ENCODE measurements around the gene IFT122.

The IFT122 gene

DNA sequence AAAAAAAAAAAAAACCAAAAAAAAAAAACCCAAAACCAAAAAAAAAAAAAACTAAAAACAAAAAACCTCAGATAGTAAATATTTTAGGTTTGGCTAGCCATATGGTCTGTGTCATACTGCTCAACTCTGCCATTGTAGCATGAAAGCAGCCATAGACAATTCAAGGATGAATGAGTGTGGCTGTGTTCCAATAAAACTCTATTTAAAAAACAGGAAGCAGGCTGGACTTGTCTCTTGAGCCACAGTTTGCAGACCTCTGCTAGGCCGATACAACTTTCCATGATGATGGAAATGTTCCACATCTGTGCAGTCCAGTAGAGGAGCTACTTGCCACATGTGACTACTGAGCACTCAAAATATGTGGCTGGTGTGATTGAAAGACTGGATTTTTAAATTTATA, 22.7 kb upstream of the IFT122 start:
- DNase-seq = no peak

DNA sequence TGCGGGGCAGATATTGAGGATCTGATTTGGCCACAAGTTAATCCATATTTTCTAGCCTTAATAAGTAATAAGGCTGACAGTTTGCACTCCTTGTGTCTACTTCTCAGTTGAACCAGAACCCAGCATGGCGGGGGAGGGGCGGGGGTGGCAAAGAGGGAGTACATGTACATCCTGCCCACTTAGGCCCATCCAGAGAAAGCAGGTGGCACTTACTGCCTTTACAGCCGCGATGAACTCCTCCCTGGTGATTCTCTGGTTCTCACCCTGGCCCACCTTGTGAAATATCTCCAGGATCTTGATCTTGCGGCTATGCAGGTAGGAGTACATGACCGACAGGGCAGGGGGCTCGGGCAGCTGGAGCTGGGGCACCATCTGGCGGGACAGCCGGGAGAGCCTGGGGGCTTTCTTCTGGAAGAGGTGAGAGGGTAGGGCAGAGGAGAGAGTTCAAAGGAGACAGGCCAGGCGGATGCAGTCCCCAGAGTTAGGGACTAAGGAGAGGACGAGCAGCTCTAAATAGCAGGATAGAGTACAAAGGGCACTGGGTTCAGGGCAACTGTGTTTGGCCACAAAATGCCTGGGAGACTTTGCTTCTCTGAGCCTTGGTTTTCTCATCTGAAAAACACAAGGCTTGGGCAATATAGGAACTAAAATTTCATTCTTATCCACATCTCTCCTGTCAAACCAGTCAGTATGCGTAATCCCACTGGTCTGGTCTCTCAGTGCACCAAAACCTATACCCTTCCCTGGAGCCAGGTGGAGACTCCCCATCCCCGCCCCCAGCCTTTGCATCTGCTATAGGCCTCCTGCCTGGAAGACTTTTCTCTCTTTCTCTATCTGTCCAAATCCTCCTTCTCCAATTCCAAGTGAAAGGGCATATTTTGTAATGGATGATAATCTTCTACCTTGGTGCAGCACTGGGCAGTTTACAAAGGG, 21.7 kb upstream of the IFT122 start:
- DNase-seq = no peak

DNA sequence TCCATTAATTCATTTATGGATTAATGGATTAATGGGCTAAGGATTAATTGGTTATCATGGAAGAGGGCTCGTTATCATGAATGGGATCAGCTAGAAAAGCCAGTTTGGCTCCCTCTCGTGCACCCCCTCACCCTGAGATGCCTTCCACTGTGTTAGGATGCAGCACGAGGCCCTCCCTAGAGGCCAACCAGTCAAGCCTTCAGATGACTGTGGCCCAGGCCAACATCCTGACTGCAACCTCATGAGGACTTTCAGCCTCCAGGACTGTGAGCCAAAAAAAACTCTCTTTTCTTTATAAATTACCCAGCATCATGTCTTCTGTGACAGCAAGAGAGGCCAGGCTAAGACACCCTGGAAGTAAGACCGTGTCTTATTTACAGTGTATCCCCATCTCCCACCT, 20.5 kb upstream of the IFT122 start:
- DNase-seq = no peak

DNA sequence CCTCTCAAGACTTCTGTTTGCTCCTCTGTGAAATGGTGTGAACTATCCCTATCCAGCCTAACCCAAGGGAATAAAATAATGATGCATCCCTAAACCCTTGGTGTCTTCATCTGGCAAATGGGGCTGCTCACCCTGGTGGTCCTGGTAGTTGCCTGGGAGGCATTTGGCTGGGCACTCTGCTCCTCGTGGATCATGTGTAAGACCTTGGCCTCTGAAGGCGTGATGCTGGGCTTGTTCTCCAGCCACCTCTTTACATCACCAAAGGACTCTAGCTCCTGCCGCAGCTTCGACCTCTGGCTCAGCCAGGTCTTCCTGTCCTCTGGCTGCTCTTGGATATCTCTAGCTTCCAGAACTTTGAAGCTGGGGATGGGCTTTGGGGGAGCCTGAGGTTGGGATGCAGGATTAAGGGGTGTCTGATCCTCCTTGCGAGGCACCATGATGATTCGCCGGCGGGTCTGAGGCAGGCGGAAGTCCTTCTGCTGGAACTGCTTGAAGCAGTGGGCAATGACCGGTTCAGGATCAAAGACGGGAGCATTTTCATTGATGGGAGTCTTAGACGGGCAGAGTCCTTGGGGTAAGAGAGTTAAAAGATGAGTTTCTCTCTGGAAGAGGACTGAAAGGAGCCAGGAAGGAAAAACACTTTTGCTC, 18.7 kb upstream of the IFT122 start:
- no peak for DNase-seq

DNA sequence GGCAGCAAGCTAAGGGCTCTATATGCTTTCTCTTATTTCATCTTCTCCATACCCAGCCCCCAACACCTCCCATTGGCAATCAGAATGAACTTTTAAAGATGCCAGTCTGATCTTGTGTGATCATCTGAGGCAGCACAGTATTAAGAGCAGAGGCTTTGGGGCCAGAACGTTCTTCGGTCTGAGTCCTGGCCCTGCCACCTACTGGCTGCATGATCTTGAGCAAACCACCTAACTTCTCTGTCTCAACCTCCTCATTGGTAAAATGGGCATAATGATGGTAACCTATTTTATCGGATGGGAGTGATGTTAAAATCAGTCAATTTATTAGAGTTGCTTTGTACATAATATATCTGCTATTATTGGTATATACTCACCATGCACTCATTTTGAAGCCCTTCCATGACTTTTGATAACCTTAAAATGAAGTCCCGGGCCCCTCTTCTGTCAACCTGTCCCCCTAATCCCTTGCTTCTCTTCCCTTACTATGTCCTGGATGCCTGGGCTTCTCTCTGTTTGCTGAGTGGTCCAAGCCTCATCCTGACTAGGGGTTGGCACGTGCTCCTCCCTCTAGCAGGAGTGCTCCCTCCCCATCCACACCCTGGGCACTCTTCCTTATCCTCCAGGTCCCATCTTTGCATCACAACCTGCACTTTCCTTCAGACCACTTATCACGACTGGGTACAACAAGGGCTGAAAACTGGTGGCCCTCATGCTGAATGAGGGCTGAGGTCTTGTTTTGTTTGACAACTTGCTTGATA, 17.9 kb upstream of the IFT122 start:
- DNase-seq = no peak

DNA sequence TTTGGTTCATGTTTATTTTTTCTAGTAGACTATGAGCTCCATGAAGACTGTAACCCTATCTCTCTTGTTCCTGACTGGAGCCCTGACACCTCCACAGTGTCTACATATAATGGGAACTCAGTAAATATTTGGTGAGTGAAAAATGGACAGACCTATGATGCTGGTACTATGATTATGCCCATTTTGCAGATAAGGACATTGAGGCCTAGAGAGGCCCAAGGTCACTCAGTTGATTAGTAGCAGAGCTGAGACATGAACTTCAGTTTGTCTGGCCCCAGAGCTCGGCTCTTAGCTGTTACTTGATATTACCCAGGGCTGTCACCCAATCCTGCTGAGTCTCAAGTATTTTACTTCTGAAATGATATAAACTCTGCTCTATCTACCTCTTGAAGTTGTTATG, 17.1 kb upstream of the IFT122 start:
- no peak for DNase-seq

DNA sequence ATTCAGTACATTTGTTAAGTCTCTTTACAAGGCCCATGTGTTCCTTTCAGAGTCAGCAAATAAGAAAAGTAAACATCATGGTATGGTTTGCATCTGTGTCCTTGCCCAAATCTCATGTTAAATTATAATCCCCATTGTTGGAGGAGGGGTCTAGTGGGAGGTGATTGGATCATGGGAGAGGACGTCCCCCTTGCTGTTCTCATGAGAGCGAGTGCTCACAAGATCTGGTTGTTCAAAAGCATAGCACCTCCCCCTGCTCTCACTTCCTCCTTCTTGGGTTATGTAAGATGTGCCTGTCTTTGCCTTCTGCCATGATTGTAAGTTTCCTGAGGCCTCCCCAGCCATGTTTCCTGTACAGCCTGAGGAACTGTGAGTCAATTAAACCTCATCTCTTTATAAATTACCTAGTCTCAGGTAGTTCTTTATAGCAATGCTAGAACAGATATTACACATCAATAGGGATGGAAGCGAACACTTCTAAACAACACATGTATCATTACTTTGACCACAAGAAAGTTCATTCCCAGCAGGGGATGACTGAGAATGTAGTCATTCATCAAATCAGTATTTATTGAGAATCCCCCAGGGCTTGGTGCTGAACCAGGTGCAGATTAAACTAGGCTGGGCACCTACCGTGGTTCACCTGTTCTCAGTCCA, 15.7 kb upstream of the IFT122 start:
- DNase-seq = no peak

DNA sequence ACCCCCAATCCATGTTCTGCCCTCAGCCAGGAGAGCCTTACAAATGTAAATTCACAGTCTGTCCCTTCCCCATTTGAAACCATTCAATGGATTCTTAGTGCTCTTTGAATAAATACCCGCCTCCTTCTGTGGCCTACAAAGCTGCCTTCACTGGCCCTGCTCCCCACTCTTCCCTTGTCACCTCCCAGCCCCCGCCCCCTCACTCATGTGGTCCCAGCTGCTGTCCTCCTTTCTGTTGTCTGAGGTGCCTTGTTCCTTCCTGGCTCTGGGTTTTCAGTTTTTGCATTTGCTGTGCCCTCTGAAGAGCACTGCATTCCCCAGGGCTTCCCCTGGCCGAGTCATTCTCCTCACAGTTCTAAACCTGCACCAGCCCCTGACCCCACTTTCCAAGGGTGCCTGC, 14.8 kb upstream of the IFT122 start:
- no peak for DNase-seq

DNA sequence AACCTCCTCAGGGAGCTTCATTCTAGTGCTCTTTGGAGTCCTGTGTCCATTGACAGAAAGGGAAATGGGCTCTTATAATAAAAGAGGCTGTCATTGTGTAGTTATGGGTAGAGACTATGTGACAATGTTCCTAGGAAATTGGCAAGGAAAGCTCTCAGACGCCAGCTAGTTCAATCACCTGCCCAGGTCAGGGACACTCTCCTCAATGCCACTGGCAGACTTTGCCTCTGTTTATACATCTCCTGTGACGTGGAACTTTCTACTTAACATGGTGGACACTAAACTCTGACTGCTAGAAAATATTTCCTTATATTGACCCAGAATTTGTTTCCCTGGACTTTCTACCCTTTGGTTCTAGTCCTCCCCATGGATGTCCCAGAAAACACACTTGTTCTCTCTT, 14.4 kb upstream of the IFT122 start:
- DNase-seq = no peak

DNA sequence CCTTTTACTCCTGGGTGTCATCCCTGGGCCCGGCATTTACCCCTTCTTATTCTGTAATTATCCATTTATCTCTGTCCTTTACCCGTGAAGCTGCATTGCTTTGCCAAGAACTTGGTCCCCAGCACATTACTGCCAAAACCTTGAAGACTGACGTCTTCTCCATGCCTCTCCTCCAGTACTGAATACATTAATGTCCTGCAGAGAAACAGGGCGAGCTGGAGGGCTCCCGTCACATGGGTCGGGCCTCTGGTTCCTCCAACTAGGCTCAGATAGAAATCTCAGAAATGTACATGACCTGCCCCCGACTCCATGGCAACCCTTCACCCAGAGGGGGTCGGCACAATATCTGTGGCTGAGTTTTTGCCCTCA, 12.0 kb upstream of the IFT122 start:
- DNase-seq = no peak

DNA sequence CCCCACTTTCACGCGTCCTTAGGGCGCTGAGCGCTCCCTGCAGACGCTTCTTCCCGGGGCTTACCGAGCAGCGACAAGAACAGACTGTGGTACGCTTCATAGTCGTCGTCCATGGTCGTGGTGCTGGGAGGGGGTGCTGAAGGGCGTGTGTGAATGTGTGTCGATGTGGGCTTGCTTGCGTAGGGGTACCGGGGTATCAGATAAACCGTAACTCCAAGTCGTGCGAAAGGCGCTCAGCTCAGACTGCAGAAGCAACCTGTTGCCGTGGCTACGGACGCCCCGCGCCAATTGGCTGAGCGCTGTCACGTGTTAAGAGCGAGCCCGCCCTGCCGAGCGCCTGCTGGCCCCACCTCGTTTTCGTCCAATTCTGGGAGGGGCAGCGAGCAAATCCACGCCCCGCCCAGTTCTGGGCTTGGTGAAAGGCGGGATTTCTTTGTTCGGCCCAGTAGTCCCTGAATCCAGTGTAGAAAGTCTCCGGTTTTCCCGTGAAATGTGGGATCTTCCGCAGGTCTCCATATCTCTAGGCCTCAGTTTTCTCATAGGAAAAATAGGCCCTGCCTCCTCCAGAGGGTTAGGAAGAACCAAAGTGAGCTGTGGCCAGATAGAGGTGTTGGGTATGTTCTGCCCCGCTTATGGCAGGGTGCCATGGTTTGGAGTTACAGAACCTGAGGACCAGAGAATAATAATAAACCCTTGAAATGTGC, 11.5 kb upstream of the IFT122 start, which contains the start of gene EFCAB12:
EFCAB12 (minus strand) TSS at position 261 of the 704 bp plus-strand sequence; CDS start at position 113, 148 bp downstream.
- peak; percentile 52 for DNase-seq

DNA sequence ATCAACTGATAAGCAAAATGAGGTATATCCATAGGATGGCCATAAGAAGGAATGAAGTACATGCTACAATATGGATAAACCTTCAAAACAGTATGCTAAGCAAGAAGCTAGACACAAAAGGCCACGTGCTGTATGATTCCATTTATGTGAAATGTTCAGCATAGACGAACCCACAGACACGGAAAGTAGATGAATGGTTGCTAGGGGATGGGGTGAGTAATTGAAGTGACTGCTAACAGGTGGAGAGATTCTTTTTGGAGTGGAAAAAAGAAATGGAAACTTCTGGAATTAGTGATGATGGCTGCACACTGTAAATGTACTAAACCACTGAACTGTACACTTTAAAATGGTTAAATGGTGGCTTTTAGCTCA, 11.0 kb upstream of the IFT122 start:
- no peak for DNase-seq

DNA sequence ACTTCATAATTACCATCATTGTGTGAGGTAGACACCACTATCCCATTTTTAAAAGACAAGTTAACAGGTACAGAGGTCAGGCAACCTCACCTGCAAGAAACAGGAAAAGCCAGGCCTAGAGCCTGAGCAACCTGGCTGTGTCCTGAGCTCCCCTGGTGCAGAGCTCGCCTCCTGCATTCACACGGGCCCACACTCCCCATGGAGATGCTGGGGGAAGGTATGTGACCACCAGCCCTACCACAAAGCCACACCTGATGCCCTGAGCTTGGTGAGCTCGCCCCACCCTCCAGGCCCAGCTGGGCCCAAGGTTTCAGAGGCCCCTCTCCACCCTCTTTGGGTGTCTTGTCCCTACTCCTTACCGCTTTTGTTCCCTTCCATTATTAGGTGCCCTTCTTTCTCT, 10.4 kb upstream of the IFT122 start:
- DNase-seq = no peak

DNA sequence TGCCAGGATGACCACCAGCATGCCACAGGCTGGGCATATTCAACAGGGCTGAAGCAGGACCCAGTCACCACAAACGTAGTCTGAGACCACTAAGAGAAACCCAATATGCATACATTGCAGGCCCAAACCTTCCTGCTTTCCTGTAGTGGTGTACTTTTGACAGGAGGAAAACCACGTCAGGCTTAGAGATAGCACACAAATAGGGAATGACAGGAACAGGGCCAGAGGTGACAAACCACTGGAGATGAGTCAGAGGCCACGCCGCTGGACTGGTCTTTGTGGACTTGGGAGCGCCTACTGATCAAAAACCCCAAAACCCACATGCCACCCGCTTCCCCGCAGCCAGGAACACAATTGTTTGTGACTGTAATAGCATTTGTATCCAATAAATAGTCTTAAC, 8.0 kb upstream of the IFT122 start:
- no peak for DNase-seq

DNA sequence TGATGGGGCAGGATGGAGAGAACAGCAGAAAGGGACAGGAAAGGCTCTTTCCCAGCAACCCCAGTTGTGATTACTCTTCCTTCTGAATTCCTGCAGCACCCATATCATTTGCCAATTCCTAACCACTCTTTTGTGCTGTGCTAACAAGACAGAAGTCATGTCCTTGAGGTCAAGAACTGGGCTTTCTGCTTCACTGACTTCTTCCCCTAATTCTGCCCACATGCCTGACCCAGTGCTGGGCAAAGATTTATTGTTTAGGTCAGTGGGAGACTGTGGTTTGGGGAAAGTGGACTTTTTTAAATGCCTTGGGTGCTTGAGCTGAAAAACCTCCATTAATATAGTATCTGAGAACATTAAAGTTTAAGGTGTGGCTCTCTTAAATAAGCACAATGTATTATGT, 7.4 kb upstream of the IFT122 start:
- DNase-seq = no peak

DNA sequence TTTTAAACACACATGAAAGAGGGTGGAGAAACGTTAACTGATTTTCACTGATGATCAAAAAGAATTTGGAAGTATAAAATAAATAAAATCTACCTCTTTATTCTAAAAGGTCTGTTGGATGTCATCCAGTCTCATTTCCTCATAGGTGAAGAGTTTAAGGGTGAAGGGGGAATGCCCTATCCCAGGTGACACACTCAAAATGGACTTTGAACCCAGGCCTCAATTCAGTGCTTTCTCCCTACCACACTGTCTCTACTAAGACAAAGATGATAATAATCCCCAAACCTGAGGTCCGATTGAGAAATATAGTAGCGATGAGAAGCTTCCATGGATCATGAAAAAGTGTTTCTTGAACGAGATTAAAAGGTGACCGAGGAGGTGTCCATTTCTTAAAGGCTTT, 6.5 kb upstream of the IFT122 start:
- DNase-seq = no peak

DNA sequence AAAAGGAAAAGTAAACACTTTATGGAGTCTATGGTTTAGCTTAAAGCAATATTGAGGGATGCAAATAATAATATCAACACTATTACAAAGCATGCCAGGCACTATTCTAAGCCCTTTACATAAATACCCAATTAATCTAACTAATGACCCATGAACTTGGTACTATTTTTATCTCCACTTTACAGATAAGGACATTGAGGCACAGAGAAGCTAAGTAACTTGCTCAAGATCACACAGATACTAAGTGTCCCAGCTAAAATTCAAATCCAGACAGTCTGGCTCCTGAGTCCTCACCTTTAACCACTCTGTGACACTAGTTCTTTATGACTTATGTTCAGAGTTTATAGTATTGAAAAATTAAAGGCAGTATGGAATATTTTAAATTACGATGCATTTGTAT, 5.9 kb upstream of the IFT122 start:
- DNase-seq = no peak

DNA sequence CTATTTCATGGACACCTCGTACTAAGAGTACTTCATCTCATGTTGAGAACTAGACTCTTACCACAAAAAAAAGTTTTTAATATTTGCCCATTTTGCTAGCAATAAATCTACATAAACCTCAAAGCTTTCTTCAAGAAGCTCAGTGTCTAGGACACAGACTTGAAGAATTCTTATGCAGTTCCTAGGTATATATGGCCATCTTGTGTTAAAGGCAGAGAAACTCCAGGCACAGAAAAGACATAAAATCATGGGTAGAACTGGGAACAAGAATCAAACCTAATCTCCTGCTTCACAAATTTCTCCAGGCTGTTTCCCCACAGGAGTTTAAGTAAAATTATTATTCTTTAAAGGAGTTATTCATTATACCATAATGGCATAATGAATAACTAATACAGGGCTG, 4.7 kb upstream of the IFT122 start:
- no peak for DNase-seq

DNA sequence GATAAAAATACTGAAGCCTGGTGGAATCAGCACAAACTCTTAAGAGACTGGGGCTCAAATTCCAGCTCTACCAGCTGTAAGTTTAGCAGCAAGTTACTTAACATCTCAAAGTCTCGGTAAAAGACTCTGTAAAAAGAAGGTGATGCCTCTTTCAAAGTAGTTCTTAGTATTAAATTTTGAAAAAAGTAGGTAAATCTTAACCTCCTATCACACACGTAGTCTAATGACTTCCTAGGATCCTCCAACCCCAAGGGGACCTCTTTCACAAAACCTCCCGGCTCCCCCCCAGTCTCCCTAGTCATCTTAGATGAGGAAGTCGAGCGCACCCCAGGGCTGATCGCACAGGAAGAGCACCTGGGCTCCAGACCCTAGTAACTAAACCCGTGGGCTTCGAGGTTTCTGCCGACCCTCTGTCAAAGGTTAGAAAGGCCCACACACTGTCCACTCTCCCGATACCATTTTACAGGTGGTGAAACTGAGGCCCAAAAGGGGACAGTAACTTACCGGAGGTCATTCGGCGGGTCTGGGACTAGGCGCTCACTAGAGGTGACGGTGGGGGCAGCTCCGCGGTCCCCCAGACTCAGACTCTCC, 703 bp upstream of the IFT122 start:
- no peak for DNase-seq

DNA sequence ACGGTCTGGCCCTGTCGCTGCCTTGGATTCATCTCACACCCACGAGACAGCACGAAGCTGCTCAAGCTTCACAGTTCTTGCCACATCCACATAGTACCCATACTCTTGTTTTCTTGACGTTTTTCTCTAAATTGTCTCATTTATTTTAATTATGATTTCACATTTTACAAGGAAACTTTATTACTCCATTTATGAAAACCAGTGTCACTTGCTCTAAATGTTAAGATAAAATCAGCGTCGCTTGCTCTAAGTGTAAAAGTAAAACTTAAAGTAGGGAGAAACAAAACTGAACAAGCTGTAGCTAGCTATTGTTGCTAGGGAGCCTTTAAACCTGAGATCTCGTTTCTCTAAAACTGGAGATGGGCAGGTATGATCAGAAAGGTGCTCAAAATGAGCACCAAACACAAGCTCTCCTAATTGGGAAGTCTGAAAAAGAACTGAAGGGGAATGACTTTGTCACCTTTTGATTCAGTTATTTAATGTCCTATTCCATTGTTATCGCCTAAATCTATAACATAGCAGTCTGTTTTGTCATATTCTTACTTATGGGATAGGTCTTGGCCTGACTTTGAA, 680 bp downstream of the IFT122 start:
- no peak for DNase-seq

DNA sequence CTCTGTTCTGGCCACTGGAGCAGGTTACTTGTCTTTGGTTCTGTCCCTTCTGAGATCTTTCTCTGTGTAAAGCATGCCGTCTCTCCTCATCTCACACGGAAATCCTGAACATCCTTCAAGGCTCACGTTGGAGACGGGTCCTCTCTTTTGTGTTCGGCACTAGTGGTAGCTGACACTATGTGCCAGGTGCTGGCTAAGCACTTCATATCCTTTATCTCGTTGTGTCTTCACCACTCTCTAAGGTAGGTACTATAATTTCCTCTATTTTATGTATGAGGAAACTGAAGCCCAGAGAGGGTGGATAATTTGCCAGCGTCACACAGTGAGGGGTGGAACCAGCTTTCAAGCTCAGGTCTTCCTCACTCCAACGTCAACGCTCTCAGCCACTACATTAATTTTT, 1.2 kb downstream of the IFT122 start:
- DNase-seq = no peak

DNA sequence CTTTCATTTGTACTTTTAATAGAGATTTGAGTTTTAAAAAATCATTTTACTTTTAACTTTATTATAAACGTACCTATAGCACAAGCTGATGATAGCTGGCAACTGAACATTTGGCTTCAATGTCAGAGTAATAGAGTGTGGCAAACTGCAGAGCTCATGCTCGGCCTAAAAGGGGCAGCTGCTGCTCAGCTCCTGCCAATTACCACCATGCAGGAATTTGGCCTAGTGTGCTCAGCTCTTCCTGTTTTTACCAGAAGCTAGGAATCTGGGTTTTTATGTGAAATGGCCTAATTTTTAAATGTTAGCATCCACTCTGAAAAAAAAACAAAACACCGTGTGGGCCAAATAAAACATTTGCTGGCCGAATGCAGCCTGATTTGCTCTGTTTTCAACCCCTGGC, 1.8 kb downstream of the IFT122 start:
- no peak for DNase-seq

All from NCI-H2029 treated with DMSO at 0.1 percent for 48 hours (cell line).